SU-DHL-6 (cell line): ENCODE results near the gene FBN2.

ENCODE experiments used
- EZH2phosphoT487 ChIP-seq: fragments of 200-600 bp; sonication (generic), shearing (Covaris generic); conservative IDR thresholded peaks from 2 replicates; pipeline ENCODE4 v1.6.1; 2018; ENCODE audit warnings: mild to moderate bottlenecking, antibody characterized with exemption, low read length, moderate library complexity, mixed read lengths
- TF ChIP-seq, protein P1 (sequence below): fragments of 200-600 bp; sonication (generic); IDR thresholded peaks from one replicate; pipeline ENCODE4 v1.5.1; 2017; ENCODE audit warnings: antibody characterized with exemption, mild to moderate bottlenecking, low read length, moderate library complexity; ENCODE audit not compliant: insufficient read depth, poor library complexity, severe bottlenecking

DNA sequence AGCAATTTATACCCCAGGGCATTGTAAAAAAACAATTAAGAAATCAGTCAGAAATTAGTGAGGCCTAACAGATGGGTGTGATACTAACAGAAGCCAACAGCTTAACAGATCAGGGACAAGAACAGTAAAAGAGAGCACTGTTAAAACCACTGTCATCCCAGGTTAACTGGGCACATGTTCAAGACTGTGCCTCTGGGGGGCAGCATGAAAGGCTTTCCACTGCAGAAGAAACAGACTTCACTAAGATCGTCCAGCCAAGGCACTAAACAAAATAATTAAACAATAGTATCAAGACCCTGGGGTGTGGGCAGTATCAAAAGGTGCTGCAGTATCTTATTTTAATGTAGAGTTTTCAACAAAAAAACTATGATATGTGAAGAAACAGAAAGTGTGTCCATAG, 43.5 kb downstream of the FBN2 start:
- TF ChIP-seq, protein P1, sequence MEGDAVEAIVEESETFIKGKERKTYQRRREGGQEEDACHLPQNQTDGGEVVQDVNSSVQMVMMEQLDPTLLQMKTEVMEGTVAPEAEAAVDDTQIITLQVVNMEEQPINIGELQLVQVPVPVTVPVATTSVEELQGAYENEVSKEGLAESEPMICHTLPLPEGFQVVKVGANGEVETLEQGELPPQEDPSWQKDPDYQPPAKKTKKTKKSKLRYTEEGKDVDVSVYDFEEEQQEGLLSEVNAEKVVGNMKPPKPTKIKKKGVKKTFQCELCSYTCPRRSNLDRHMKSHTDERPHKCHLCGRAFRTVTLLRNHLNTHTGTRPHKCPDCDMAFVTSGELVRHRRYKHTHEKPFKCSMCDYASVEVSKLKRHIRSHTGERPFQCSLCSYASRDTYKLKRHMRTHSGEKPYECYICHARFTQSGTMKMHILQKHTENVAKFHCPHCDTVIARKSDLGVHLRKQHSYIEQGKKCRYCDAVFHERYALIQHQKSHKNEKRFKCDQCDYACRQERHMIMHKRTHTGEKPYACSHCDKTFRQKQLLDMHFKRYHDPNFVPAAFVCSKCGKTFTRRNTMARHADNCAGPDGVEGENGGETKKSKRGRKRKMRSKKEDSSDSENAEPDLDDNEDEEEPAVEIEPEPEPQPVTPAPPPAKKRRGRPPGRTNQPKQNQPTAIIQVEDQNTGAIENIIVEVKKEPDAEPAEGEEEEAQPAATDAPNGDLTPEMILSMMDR = no peak
- TF ChIP-seq EZH2phosphoT487 = no peak
